ENCODE data around the gene SCFD2. TPM values are rescaled to one million over a fixed set of nuclear protein-coding genes. Genes with fewer than 3 reads are reported as not detected.

The SCFD2 gene
- polyA plus RNA-seq, 1 of the 3 experiments (the other 2 are of a cell fraction), result 14.1 TPM

- TF ChIP-seq SIN3A (IDR thresholded peaks at IDR 0.05; ENCODE audit: borderline replicate concordance, low read depth, low read length) (no peak), MXI1 (IDR thresholded peaks at IDR 0.05; ENCODE audit: low read depth, low read length) (no peak)
Measured at GRCh38 chr4:53326535-53326934, 39.3 kb downstream of the SCFD2 start (continued).

- H4K20me1 ChIP-seq (ENCODE audit: insufficient read depth), result no peaks in the 10 kb centered on the region
- H3K4me2 ChIP-seq, result no peak overlapping the region
- peaks cover 27% of the 10 kb centered on the region; the same call in 1 of the 2 replicates for H3K79me2 ChIP-seq (ENCODE audit: insufficient read depth)
- H3K9ac ChIP-seq, result no peak overlapping the region
- H3F3A ChIP-seq (replicated peaks; ENCODE audit: insufficient read depth), result peaks cover 26% of the 10 kb centered on the region
- peak; percentile 37; the same call in 1 of the 2 replicates for TF ChIP-seq TCF12 (IDR thresholded peaks at IDR 0.05)
- TF ChIP-seq MXI1 (IDR thresholded peaks at IDR 0.05; ENCODE audit: low read depth, low read length), result no peak
- TF ChIP-seq JUND (IDR thresholded peaks at IDR 0.05), result no peak
- peak; percentile 61 for TF ChIP-seq PBX3 (IDR thresholded peaks at IDR 0.05)
- no peak for TF ChIP-seq EP300 (IDR thresholded peaks at IDR 0.05; ENCODE audit: borderline replicate concordance in 1 of 2, low read depth in 1 of 2, low read length in 1 of 2)
- no peak for TF ChIP-seq FOXJ3 (CRISPR knock-in tag; IDR thresholded peaks at IDR 0.05)
- TF ChIP-seq CTCF (IDR thresholded peaks at IDR 0.05), result no peak
- no peak for TF ChIP-seq ZBTB33 (IDR thresholded peaks at IDR 0.05; ENCODE audit: borderline replicate concordance, low read depth)
- no peak for TF ChIP-seq EZH2phosphoT487 (IDR thresholded peaks at IDR 0.05; ENCODE audit: borderline replicate concordance, low read depth)
- peak; percentile 27; the same call in 1 of the 2 replicates for TF ChIP-seq NFIC (IDR thresholded peaks at IDR 0.05; ENCODE audit: borderline replicate concordance)
- no peak for TF ChIP-seq GABPA (IDR thresholded peaks at IDR 0.05; ENCODE audit: low read depth)
- no peak for TF ChIP-seq SMC3 (IDR thresholded peaks at IDR 0.05; ENCODE audit: low read depth, low read length)
- TF ChIP-seq USF1 (IDR thresholded peaks at IDR 0.05; ENCODE audit: borderline replicate concordance, low read depth), result no peak
- TF ChIP-seq CHD2 (IDR thresholded peaks at IDR 0.05; ENCODE audit: low read length, partially characterized antibody), result no peak
- no peak for TF ChIP-seq POLR2AphosphoS5 (IDR thresholded peaks at IDR 0.05; ENCODE audit: low read depth, low read length)
- TF ChIP-seq TEAD4 (IDR thresholded peaks at IDR 0.05; ENCODE audit: borderline replicate concordance, insufficient read depth), result no peak
- TF ChIP-seq FOSL2 (IDR thresholded peaks at IDR 0.05; ENCODE audit: borderline replicate concordance, low read depth), result no peak
- TF ChIP-seq REST (IDR thresholded peaks at IDR 0.05; ENCODE audit: low read depth, low read length), result no peak
- TF ChIP-seq USF2 (IDR thresholded peaks at IDR 0.05; ENCODE audit: borderline replicate concordance, low read depth, low read length), result no peak
- TF ChIP-seq TAF1 (IDR thresholded peaks at IDR 0.05; ENCODE audit: borderline replicate concordance, low read depth, low read length), result no peak
- no peak for DNase-seq
- H3K4me3 ChIP-seq (ENCODE audit: low read depth in 2 of 2, low read length in 1 of 2), result no peak overlapping the region
- H3K4me1 ChIP-seq (ENCODE audit: control insufficient read depth in 1 of 2, insufficient read depth in 2 of 2, low read depth in 1 of 2, low read length in 1 of 2), result peaks cover 8 to 32% of the 10 kb centered on the region in 2 experiments; a peak in 3 of 4 replicates
- POLR2A ChIA-PET, result no interaction called here
- no peaks in the 10 kb centered on the region for H3K9me2 ChIP-seq
- H3K27me3 ChIP-seq (ENCODE audit: insufficient read depth), result no peaks in the 10 kb centered on the region
- H3K9me3 ChIP-seq, result no peaks in the 10 kb centered on the region
- no peak overlapping the region for H2AFZ ChIP-seq (ENCODE audit: low read depth)
- H3K36me3 ChIP-seq (replicated peaks in 1 of 2; ENCODE audit: control insufficient read depth in 1 of 2, insufficient read depth in 2 of 2, low read length in 1 of 2), result no peaks in the 10 kb centered on the region
- CTCF ChIA-PET, result no interaction called here
- peak overlapping the region in 1 of 2 experiments; percentile 88; a peak in 2 of 4 replicates for H3K27ac ChIP-seq (ENCODE audit: low read depth in 2 of 2, low read length in 1 of 2)
Measured at GRCh38 chr4:53322696-53323095, 43.2 kb downstream of the SCFD2 start.
